ENCODE results near the gene EXOC3L1. TPM values are rescaled to one million over a fixed set of nuclear protein-coding genes. Genes with fewer than 3 reads are reported as not detected.

The EXOC3L1 gene
- total RNA-seq, 1 donor from 2014 or later: 2.5 TPM

DNA sequence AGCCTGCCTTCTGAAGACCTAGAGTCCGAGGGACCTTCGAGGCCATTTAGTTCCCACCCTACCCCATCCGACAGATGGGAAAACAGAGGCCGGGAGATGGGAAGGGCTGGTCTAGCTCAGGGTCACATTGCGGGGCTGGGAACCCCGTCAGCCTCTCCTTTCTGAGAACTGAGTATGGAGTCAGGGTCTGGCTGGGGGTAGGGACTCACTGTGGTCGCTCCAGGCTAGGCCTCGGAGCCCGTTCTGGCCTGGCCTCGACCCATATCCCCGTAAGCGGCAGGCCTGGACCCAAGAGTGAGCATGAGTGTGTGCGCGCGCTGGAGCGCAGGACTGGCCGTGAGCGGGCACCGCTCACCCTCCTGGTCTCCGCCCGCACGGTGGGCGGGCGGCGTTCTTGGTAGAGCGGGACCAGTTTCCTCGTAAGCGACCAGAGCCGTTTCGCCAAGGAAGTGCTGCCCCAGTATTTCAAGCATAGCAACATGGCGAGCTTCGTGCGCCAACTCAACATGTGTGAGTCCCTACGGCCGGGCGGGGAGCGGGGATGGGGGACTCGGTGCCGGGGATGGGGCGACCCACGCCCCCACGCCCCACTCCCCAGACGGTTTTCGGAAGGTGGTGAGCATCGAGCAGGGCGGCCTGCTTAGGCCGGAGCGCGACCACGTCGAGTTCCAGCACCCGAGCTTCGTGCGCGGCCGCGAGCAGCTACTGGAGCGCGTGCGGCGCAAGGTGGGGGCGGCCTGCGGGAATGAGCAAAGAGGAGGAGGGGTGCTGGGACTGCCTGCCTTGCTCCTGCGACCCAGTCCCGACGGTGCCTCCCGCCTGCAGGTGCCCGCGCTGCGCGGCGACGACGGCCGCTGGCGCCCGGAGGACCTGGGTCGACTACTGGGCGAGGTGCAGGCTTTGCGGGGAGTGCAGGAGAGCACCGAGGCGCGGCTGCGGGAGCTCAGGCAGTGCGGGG, 24.5 kb downstream of the EXOC3L1 start:
- H3K4me1 ChIP-seq: peaks cover 65% of the 10 kb centered on the region
- no peaks in the 10 kb centered on the region for H3K36me3 ChIP-seq
- H3K27me3 ChIP-seq: no peaks in the 10 kb centered on the region
- no peaks in the 10 kb centered on the region for H3K9me3 ChIP-seq
- intact Hi-C loops (cut with DNase I): no loop called here
- peak overlapping the region; percentile 44 to 45 for H3K4me3 ChIP-seq
- no peak for DNase-seq (ENCODE audit: extremely low spot score in 2 of 2)
- TF ChIP-seq POLR2A (IDR thresholded peaks at IDR 0.05) (no peak), POLR2AphosphoS5 (IDR thresholded peaks at IDR 0.05; ENCODE audit: insufficient read depth in 1 of 2, low read depth in 1 of 2) (no peak)
- TF ChIP-seq, protein P1, sequence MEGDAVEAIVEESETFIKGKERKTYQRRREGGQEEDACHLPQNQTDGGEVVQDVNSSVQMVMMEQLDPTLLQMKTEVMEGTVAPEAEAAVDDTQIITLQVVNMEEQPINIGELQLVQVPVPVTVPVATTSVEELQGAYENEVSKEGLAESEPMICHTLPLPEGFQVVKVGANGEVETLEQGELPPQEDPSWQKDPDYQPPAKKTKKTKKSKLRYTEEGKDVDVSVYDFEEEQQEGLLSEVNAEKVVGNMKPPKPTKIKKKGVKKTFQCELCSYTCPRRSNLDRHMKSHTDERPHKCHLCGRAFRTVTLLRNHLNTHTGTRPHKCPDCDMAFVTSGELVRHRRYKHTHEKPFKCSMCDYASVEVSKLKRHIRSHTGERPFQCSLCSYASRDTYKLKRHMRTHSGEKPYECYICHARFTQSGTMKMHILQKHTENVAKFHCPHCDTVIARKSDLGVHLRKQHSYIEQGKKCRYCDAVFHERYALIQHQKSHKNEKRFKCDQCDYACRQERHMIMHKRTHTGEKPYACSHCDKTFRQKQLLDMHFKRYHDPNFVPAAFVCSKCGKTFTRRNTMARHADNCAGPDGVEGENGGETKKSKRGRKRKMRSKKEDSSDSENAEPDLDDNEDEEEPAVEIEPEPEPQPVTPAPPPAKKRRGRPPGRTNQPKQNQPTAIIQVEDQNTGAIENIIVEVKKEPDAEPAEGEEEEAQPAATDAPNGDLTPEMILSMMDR (IDR thresholded peaks at IDR 0.05): no peak
- peak overlapping the region; percentile 76 for H3K27ac ChIP-seq

DNA sequence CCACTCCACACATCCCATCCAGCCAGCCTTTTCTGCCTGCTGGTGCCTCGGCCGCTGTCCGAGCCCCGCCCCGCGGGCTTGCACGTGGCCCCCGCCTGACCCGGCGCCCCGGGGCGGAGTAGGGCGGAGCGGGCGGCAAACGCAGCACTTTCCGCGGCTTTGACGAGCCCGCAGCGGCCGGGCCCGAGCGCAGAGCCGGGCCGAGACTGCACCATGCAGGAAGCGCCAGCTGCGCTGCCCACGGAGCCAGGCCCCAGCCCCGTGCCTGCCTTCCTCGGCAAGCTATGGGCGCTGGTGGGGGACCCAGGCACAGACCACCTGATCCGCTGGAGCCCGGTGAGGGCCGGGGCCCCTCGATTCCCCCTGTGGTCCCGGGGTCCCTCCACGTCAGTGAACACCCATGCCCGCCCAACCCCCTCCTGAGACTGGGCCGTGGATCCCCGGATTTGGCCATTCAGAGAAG, 25.3 kb downstream of the EXOC3L1 start, which contains the start of gene HSF4:
TSS of gene HSF4 (plus strand) at position 147 of the 463 bp plus-strand sequence. CDS start at position 214, 67 bp downstream.
- no peaks in the 10 kb centered on the region for H3K9me3 ChIP-seq
- H3K4me3 ChIP-seq: peak within 1 kb of the TSS; percentile 44 to 45
- peaks cover 60% of the 10 kb centered on the region for H3K4me1 ChIP-seq
- H3K36me3 ChIP-seq: no peaks in the 10 kb centered on the region
- TF ChIP-seq, protein P1 (IDR thresholded peaks at IDR 0.05): no peak
- TF ChIP-seq POLR2A (IDR thresholded peaks at IDR 0.05) (peak in 1 of 2 donors; percentile 35), POLR2AphosphoS5 (IDR thresholded peaks at IDR 0.05; ENCODE audit: insufficient read depth in 1 of 2, low read depth in 1 of 2) (peak in 1 of 2 donors; percentile 34)
- intact Hi-C loops (cut with DNase I): no loop called here
- H3K27me3 ChIP-seq: no peaks in the 10 kb centered on the region
- H3K27ac ChIP-seq: peak within 1 kb of the TSS; percentile 76
- no peak for DNase-seq (ENCODE audit: extremely low spot score in 2 of 2)

DNA sequence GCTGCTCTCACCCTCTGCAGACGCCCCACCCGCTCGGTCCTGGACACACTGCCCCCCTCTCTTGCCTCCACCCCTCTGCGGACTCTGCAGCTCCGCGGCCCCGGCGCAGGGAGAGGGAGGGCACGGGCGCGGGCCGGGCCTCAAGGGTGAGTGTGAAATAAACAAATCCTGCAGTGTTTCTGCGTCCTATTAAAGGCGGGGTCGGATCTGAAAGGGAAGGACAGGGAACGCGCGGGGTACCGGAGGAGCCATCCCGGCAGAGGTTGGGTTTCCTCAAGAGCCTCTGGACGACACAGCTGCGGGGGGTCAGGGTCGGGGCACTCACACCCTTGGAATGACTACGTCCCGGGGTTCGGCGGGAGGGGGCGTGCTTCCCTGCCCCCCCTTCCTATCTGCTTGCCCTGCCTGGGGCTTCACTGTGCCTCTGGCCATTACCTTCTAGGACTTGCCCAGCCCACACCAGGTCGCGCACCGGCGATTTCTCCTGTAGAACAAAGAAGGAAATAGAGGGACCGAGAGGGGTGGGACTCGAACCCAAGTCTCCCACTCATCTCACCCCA, 25.9 kb downstream of the EXOC3L1 start:
- TF ChIP-seq POLR2A (IDR thresholded peaks at IDR 0.05) (no peak), POLR2AphosphoS5 (IDR thresholded peaks at IDR 0.05; ENCODE audit: insufficient read depth in 1 of 2, low read depth in 1 of 2) (peak in 1 of 2 donors; percentile 56)
- Histone ChIP-seq H3K4me1 (peaks cover 59% of the 10 kb centered on the region), H3K27me3 (no peaks in the 10 kb centered on the region), H3K27ac (peak overlapping the region; percentile 76), H3K4me3 (peak overlapping the region; percentile 44 to 45), H3K36me3 (no peaks in the 10 kb centered on the region), H3K9me3 (no peaks in the 10 kb centered on the region)
- no peak for DNase-seq (ENCODE audit: extremely low spot score in 2 of 2)
- intact Hi-C loops (cut with DNase I): no loop called here

DNA sequence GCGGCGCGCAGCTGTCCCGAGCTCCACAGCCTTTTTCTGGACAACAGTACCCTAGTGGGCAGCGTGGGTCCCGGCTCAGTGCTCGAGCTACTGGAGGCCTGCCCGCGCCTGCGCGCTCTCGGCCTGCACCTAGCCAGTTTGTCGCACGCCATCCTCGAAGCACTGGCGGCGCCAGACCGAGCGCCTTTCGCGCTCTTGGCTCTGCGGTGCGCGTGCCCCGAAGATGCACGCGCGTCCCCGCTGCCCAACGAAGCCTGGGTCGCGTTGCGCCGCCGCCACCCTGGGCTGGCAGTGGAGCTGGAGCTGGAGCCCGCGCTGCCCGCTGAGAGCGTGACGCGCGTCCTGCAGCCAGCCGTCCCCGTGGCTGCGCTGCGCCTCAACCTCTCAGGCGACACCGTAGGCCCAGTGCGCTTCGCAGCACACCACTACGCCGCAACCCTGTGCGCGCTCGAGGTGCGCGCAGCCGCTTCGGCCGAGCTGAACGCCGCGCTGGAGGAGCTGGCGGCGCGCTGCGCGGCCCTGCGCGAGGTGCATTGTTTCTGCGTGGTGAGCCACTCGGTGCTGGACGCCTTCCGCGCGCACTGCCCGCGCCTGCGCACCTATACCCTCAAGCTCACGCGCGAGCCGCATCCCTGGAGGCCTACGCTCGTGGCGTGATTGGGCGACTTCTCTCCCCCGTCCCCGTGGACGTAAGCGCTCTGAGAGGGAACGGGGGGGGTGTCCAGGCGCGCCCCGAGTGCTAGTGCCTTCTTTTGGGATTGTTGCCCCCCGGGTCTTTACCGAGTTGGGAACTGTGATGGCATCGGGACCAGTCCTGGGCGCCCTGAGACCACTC, 26.6 kb downstream of the EXOC3L1 start:
- Histone ChIP-seq H3K27ac (peak overlapping the region; percentile 76), H3K4me1 (peaks cover 60% of the 10 kb centered on the region), H3K36me3 (no peaks in the 10 kb centered on the region), H3K27me3 (no peaks in the 10 kb centered on the region), H3K4me3 (peak overlapping the region; percentile 44 to 45), H3K9me3 (no peaks in the 10 kb centered on the region)
- DNase-seq (ENCODE audit: extremely low spot score in 2 of 2): no peak
- intact Hi-C loops (cut with DNase I): no loop called here
- TF ChIP-seq, protein P1 (IDR thresholded peaks at IDR 0.05): no peak
- TF ChIP-seq POLR2A (IDR thresholded peaks at IDR 0.05): no peak
- TF ChIP-seq POLR2AphosphoS5 (IDR thresholded peaks at IDR 0.05; ENCODE audit: insufficient read depth in 1 of 2, low read depth in 1 of 2): no peak

All from vagina (tissue), 2 donors.